ENCODE measurements around the gene CPNE9. TPM values are rescaled to one million over a fixed set of nuclear protein-coding genes. Genes with fewer than 3 reads are reported as not detected.

Gene CPNE9
- total and polyA plus RNA-seq, 2 of the 13 experiments (the other 11 are each of a cell fraction or from before 2014, with no cell fraction given) = 0.20 TPM; not detected in 1

DNA sequence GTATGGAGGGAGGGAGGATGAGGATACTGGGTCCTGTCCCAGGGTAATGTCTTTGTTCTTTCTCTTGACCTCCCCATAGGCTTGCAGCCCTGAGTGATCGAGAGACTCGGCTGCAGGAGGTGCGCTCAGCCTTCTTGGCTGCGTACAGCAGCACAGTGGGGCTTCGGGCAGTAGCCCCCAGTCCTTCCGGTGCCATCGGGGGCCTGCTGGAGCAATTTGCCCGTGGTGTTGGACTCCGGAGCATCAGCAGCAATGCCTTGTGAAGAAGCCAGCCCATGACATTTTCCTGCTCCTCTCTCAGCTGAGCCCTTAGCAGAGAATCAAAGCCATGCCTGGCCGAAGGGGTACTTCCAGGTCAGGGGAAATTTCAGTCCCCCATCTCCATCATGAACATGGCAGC lies 1.9 kb upstream of the CPNE9 start:
- Histone ChIP-seq H3K9ac (ENCODE audit: insufficient read depth, low read depth, low read length) (no peak overlapping the region), H3K27me3 (ENCODE audit: control insufficient read depth in 1 of 2, insufficient read depth in 2 of 2, low read length in 2 of 2) (peaks cover 0 to 1% of the 10 kb centered on the region in 2 experiments; a peak in 2 of 5 replicates), H3K79me2 (ENCODE audit: insufficient read depth, low read length) (no peaks in the 10 kb centered on the region), H3K4me3 (replicated peaks in 1 of 3; ENCODE audit: insufficient read depth in 1 of 3, low read depth in 2 of 3, low read length in 3 of 3) (no peak overlapping the region), H3K9me3 (ENCODE audit: low read length) (no peaks in the 10 kb centered on the region), H3K27ac (ENCODE audit: extremely low read length, insufficient read depth, low read length) (no peak overlapping the region), H2AFZ (ENCODE audit: low read length) (no peak overlapping the region), H3K4me1 (ENCODE audit: insufficient read depth, low read length) (peaks cover 12% of the 10 kb centered on the region; the same call in 1 of the 2 replicates), H3K4me2 (ENCODE audit: low read depth, low read length) (no peak overlapping the region), H4K20me1 (ENCODE audit: insufficient read depth, low read length) (no peaks in the 10 kb centered on the region), H3K36me3 (replicated peaks in 1 of 2; ENCODE audit: control insufficient read depth in 1 of 2, insufficient read depth in 2 of 2, low read length in 2 of 2) (peaks cover 3 to 6% of the 10 kb centered on the region in 2 experiments; a peak in 2 of 5 replicates)
- in situ Hi-C loops (cut with HindIII; ENCODE audit: extremely low pct_ligation_motif_present, low pct_unique_long_range_greater_than_20kb) (no loop called here), intact Hi-C loops (cut with micrococcal nuclease; ENCODE audit: unreplicated experiment) (no loop called here)
- 89% methylated on average over 3 of the region's 10 CpGs for WGBS (ENCODE audit: low lambda C conversion rate)
- no TSS peak for BruUV-seq (replicated peaks)
- POLR2A ChIA-PET = no interaction called here
- DNase-seq (ENCODE audit: low spot score) (no peak), FAIRE-seq (no peak), ATAC-seq (no peak)
- CTCF ChIA-PET (ENCODE audit: low intra/inter-chr PET ratio, low total read pairs) = no interaction called here
- TF ChIP-seq POLR2A (IDR thresholded peaks at IDR 0.05; ENCODE audit: insufficient read depth in 1 of 2, low read depth in 2 of 2, low read length in 2 of 2) = no peak
- no peak for TF ChIP-seq ZNF891 (CRISPR knock-in tag; IDR thresholded peaks at IDR 0.05)
- no peak for TF ChIP-seq POLR2AphosphoS2 (IDR thresholded peaks at IDR 0.05; ENCODE audit: low read depth, low read length)
- TF ChIP-seq ZNF713 (CRISPR knock-in tag; IDR thresholded peaks at IDR 0.05) = no peak
- no peak for TF ChIP-seq ZNF615 (CRISPR knock-in tag; IDR thresholded peaks at IDR 0.05; ENCODE audit: borderline replicate concordance)
- TF ChIP-seq ZNF776 (CRISPR knock-in tag; IDR thresholded peaks at IDR 0.05) = no peak
- TF ChIP-seq, protein P1, sequence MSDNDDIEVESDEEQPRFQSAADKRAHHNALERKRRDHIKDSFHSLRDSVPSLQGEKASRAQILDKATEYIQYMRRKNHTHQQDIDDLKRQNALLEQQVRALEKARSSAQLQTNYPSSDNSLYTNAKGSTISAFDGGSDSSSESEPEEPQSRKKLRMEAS (IDR thresholded peaks at IDR 0.05) = no peak
- no peak for TF ChIP-seq DPF2 (CRISPR knock-in tag; IDR thresholded peaks at IDR 0.05; ENCODE audit: borderline replicate concordance, low read depth)
- TF ChIP-seq RFXANK (CRISPR knock-in tag; IDR thresholded peaks at IDR 0.05) = no peak

DNA sequence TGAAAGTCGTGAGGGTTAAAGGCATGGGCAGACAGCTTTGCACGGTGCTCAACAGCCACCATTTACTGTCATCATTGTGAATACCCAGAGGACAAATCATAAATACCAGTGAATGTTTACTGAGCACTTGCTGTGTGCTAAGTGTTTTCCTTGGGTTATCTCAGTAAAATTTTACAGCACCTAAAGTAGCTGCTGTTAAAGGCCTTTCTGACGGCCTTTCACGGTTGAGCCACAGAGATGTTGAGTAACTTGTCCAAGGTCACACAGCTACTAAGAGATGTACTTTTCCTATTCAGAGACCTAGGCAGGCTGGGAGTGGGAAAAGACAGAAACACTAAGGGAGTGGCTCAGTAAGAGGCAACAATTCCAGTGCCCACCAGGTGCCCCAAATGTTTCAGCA lies 393 bp upstream of the CPNE9 start:
- intact Hi-C loops (cut with micrococcal nuclease; ENCODE audit: unreplicated experiment) = no loop called here
- Histone ChIP-seq H3K9me3 (ENCODE audit: low read length) (no peaks in the 10 kb centered on the region), H3K36me3 (replicated peaks in 1 of 2; ENCODE audit: control insufficient read depth in 1 of 2, insufficient read depth in 2 of 2, low read length in 2 of 2) (peaks cover 1 to 3% of the 10 kb centered on the region in 2 experiments; a peak in 1 of 5 replicates), H4K20me1 (ENCODE audit: insufficient read depth, low read length) (no peaks in the 10 kb centered on the region), H3K79me2 (ENCODE audit: insufficient read depth, low read length) (no peaks in the 10 kb centered on the region), H3K4me1 (ENCODE audit: insufficient read depth, low read length) (peaks cover 12% of the 10 kb centered on the region; the same call in 1 of the 2 replicates), H3K27ac (ENCODE audit: extremely low read length, insufficient read depth, low read length) (no peak overlapping the region), H3K9ac (ENCODE audit: insufficient read depth, low read depth, low read length) (no peak overlapping the region), H3K4me3 (replicated peaks in 1 of 3; ENCODE audit: insufficient read depth in 1 of 3, low read depth in 2 of 3, low read length in 3 of 3) (no peak overlapping the region), H2AFZ (ENCODE audit: low read length) (no peak overlapping the region), H3K4me2 (ENCODE audit: low read depth, low read length) (no peak overlapping the region), H3K27me3 (ENCODE audit: control insufficient read depth in 1 of 2, insufficient read depth in 2 of 2, low read length in 2 of 2) (peaks cover 0 to 1% of the 10 kb centered on the region in 2 experiments; a peak in 2 of 5 replicates)
- ChIA-PET POLR2A (no interaction called here), CTCF (ENCODE audit: low intra/inter-chr PET ratio, low total read pairs) (no interaction called here)
- DNase-seq (ENCODE audit: low spot score) = no peak
- TF ChIP-seq ZNF543 (CRISPR knock-in tag; IDR thresholded peaks at IDR 0.05) (no peak), ZNF768 (CRISPR knock-in tag; IDR thresholded peaks at IDR 0.05) (peak; percentile 54; the same call in 1 of the 2 replicates)
- no TSS peak for BruUV-seq (replicated peaks)
- no peak for FAIRE-seq
- in situ Hi-C loops (cut with HindIII; ENCODE audit: extremely low pct_ligation_motif_present, low pct_unique_long_range_greater_than_20kb) = no loop called here
- 84% methylated on average over 4 of the region's 4 CpGs for WGBS (ENCODE audit: low lambda C conversion rate)
- ATAC-seq = no peak

Data from HepG2 (cell line).